ENCODE results near the gene NEU1.
"Not testable (repeated sequence)": the region's sequence is repeated elsewhere in the genome, so short reads cannot be mapped to it uniquely, and the experiment has no call there.

Gene NEU1

GRCh38 chr6:31871046-31871659 is 8.5 kb upstream of the NEU1 start:
- Histone ChIP-seq H2BK15ac (ENCODE audit: low read length) (peak overlapping the region; percentile 88), H2BK120ac (ENCODE audit: low read depth, low read length) (peak overlapping the region; percentile 9), H3K27ac (replicated peaks; ENCODE audit: low read length) (peak overlapping the region; percentile 32), H3K9me3 (replicated peaks in 1 of 2; ENCODE audit: control insufficient read depth in 2 of 2, insufficient read depth in 1 of 2, low read depth in 1 of 2, low read length in 2 of 2) (no peaks in the 10 kb centered on the region), H3K27me3 (ENCODE audit: control insufficient read depth in 3 of 3, insufficient read depth in 3 of 3, low read depth in 1 of 3, low read length in 3 of 3) (no peaks in the 10 kb centered on the region), H3K14ac (ENCODE audit: low read length) (peak overlapping the region; percentile 0), H2BK5ac (ENCODE audit: low read length) (peak overlapping the region; percentile 55), H4K8ac (ENCODE audit: low read depth, low read length) (no peak overlapping the region), H2BK12ac (ENCODE audit: low read length) (peak overlapping the region; percentile 81), H3K4me2 (ENCODE audit: insufficient read depth, low read length, poor library complexity, severe bottlenecking) (no peak overlapping the region), H3K4ac (ENCODE audit: low read length) (no peak overlapping the region), H2AK5ac (ENCODE audit: low read depth, low read length) (peak overlapping the region; percentile 80), H4K91ac (ENCODE audit: low read depth, low read length, poor library complexity) (peak overlapping the region; percentile 83), H3K18ac (ENCODE audit: low read length) (peak overlapping the region; percentile 89), H3K4me3 (ENCODE audit: low read length in 2 of 2) (no peak overlapping the region), H3K36me3 (replicated peaks in 1 of 2; ENCODE audit: control insufficient read depth in 2 of 2, insufficient read depth in 2 of 2, low read length in 2 of 2) (no peaks in the 10 kb centered on the region), H3K4me1 (ENCODE audit: control insufficient read depth in 2 of 2, insufficient read depth in 1 of 2, low read depth in 1 of 2, low read length in 2 of 2) (peaks cover 6 to 17% of the 10 kb centered on the region in 2 donors), H3K23ac (ENCODE audit: low read depth, low read length, poor library complexity) (peak overlapping the region; percentile 3), H3K79me1 (ENCODE audit: low read depth, low read length) (no peaks in the 10 kb centered on the region), H2AFZ (ENCODE audit: low read length) (peak overlapping the region; percentile 44), H3K9ac (ENCODE audit: low read depth, low read length, poor library complexity) (peak overlapping the region; percentile 66)
- no peak for DNase-seq (ENCODE audit: low spot score)
- WGBS, 2 donors (ENCODE audit: extremely low coverage in 2 of 2, insufficient read length in 2 of 2, insufficient replicate concordance in 1 of 2) = no CpG with 5 or more reads among the region's 9 CpGs

DNA sequence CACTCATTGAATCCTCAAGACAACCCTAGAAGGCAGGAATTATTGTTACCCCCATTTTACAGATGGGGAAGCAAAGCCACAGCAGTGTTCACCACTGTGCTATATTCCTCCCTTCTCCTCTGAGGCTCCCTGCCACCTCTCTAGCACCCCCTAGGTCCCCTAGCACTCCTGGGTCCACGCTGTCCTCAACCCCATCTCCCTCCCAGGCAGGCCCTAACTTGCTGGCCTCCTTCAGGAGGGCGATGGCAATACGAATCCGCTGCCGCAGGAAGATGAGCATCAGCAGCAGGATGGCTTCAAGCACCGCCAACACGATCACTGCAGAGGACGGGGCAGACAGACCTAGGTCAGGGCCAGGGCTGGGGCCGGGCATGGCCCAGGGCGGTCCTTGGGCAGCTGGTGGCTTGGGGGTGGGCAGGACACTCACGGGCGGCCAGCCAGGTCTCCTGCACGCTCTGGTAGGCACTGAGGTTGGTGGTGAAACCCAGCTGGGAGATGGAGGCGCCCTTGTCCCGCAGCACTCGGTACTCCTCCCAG is 7.8 kb upstream of the NEU1 start:
- H3K36me3 ChIP-seq (replicated peaks in 1 of 2; ENCODE audit: control insufficient read depth in 2 of 2, insufficient read depth in 2 of 2, low read length in 2 of 2) = no peaks in the 10 kb centered on the region
- H4K8ac ChIP-seq (ENCODE audit: low read depth, low read length) = no peak overlapping the region
- H3K27me3 ChIP-seq (ENCODE audit: control insufficient read depth in 3 of 3, insufficient read depth in 3 of 3, low read depth in 1 of 3, low read length in 3 of 3) = no peaks in the 10 kb centered on the region
- H2BK15ac ChIP-seq (ENCODE audit: low read length) = peak overlapping the region; percentile 88
- H3K79me1 ChIP-seq (ENCODE audit: low read depth, low read length) = no peaks in the 10 kb centered on the region
- no peak overlapping the region for H3K4me3 ChIP-seq (ENCODE audit: low read length in 2 of 2)
- no CpG with 5 or more reads among the region's 16 CpGs for WGBS, 2 donors (ENCODE audit: extremely low coverage in 2 of 2, insufficient read length in 2 of 2, insufficient replicate concordance in 1 of 2)
- H2AFZ ChIP-seq (ENCODE audit: low read length) = peak overlapping the region; percentile 44
- H3K9ac ChIP-seq (ENCODE audit: low read depth, low read length, poor library complexity) = peak overlapping the region; percentile 66
- peaks cover 9 to 17% of the 10 kb centered on the region in 2 donors for H3K4me1 ChIP-seq (ENCODE audit: control insufficient read depth in 2 of 2, insufficient read depth in 1 of 2, low read depth in 1 of 2, low read length in 2 of 2)
- peak overlapping the region; percentile 0 for H3K14ac ChIP-seq (ENCODE audit: low read length)
- H2BK120ac ChIP-seq (ENCODE audit: low read depth, low read length) = peak overlapping the region; percentile 9
- no peak overlapping the region for H2BK5ac ChIP-seq (ENCODE audit: low read length)
- H4K91ac ChIP-seq (ENCODE audit: low read depth, low read length, poor library complexity) = peak overlapping the region; percentile 93
- H3K27ac ChIP-seq (replicated peaks; ENCODE audit: low read length) = no peak overlapping the region
- H3K4ac ChIP-seq (ENCODE audit: low read length) = peak overlapping the region; percentile 8
- no peak overlapping the region for H3K4me2 ChIP-seq (ENCODE audit: insufficient read depth, low read length, poor library complexity, severe bottlenecking)
- H2AK5ac ChIP-seq (ENCODE audit: low read depth, low read length) = peak overlapping the region; percentile 77
- no peak overlapping the region for H3K23ac ChIP-seq (ENCODE audit: low read depth, low read length, poor library complexity)
- no peak for DNase-seq (ENCODE audit: low spot score)
- H3K9me3 ChIP-seq (replicated peaks in 1 of 2; ENCODE audit: control insufficient read depth in 2 of 2, insufficient read depth in 1 of 2, low read depth in 1 of 2, low read length in 2 of 2) = no peaks in the 10 kb centered on the region
- H2BK12ac ChIP-seq (ENCODE audit: low read length) = peak overlapping the region; percentile 67
- H3K18ac ChIP-seq (ENCODE audit: low read length) = peak overlapping the region; percentile 89

- Histone ChIP-seq H3K4me1 (ENCODE audit: control insufficient read depth in 2 of 2, insufficient read depth in 1 of 2, low read depth in 1 of 2, low read length in 2 of 2) (peaks cover 19 to 23% of the 10 kb centered on the region in 2 donors), H3K36me3 (replicated peaks in 1 of 2; ENCODE audit: control insufficient read depth in 2 of 2, insufficient read depth in 2 of 2, low read length in 2 of 2) (no peaks in the 10 kb centered on the region), H2BK12ac (ENCODE audit: low read length) (peak overlapping the region; percentile 63), H3K18ac (ENCODE audit: low read length) (peak overlapping the region; percentile 62), H3K9ac (ENCODE audit: low read depth, low read length, poor library complexity) (peak overlapping the region; percentile 30), H2AFZ (ENCODE audit: low read length) (peak overlapping the region; percentile 58), H2BK5ac (ENCODE audit: low read length) (peak overlapping the region; percentile 10), H3K9me3 (replicated peaks in 1 of 2; ENCODE audit: control insufficient read depth in 2 of 2, insufficient read depth in 1 of 2, low read depth in 1 of 2, low read length in 2 of 2) (no peaks in the 10 kb centered on the region), H3K4me3 (ENCODE audit: low read length in 2 of 2) (no peak overlapping the region), H3K23ac (ENCODE audit: low read depth, low read length, poor library complexity) (no peak overlapping the region), H2BK120ac (ENCODE audit: low read depth, low read length) (no peak overlapping the region), H2BK15ac (ENCODE audit: low read length) (peak overlapping the region; percentile 46), H3K27me3 (ENCODE audit: control insufficient read depth in 3 of 3, insufficient read depth in 3 of 3, low read depth in 1 of 3, low read length in 3 of 3) (no peaks in the 10 kb centered on the region), H3K4me2 (ENCODE audit: insufficient read depth, low read length, poor library complexity, severe bottlenecking) (no peak overlapping the region), H4K91ac (ENCODE audit: low read depth, low read length, poor library complexity) (no peak overlapping the region), H3K79me1 (ENCODE audit: low read depth, low read length) (no peaks in the 10 kb centered on the region), H3K27ac (replicated peaks; ENCODE audit: low read length) (no peak overlapping the region), H4K8ac (ENCODE audit: low read depth, low read length) (no peak overlapping the region), H3K14ac (ENCODE audit: low read length) (peak overlapping the region; percentile 14), H2AK5ac (ENCODE audit: low read depth, low read length) (peak overlapping the region; percentile 14), H3K4ac (ENCODE audit: low read length) (no peak overlapping the region)
- WGBS, 2 donors (ENCODE audit: extremely low coverage in 2 of 2, insufficient read length in 2 of 2, insufficient replicate concordance in 1 of 2) = no CpG with 5 or more reads among the region's 8 CpGs
- no peak for DNase-seq (ENCODE audit: low spot score)
Observed at GRCh38 chr6:31869343-31869742, 6.7 kb upstream of the NEU1 start.

GRCh38 chr6:31868658-31868971 is 6.0 kb upstream of the NEU1 start:
- not testable (repeated sequence) for H4K91ac ChIP-seq (ENCODE audit: low read depth, low read length, poor library complexity); H2BK5ac ChIP-seq (ENCODE audit: low read length); H2BK120ac ChIP-seq (ENCODE audit: low read depth, low read length); H3K4me2 ChIP-seq (ENCODE audit: insufficient read depth, low read length, poor library complexity, severe bottlenecking); H4K8ac ChIP-seq (ENCODE audit: low read depth, low read length); H2BK12ac ChIP-seq (ENCODE audit: low read length); H3K36me3 ChIP-seq (replicated peaks in 1 of 2; ENCODE audit: control insufficient read depth in 2 of 2, insufficient read depth in 2 of 2, low read length in 2 of 2); DNase-seq (ENCODE audit: low spot score); H3K79me1 ChIP-seq (ENCODE audit: low read depth, low read length); H2AFZ ChIP-seq (ENCODE audit: low read length); H3K23ac ChIP-seq (ENCODE audit: low read depth, low read length, poor library complexity); H3K4me3 ChIP-seq (ENCODE audit: low read length in 2 of 2); H3K18ac ChIP-seq (ENCODE audit: low read length); H3K27me3 ChIP-seq (ENCODE audit: control insufficient read depth in 3 of 3, insufficient read depth in 3 of 3, low read depth in 1 of 3, low read length in 3 of 3); H3K9ac ChIP-seq (ENCODE audit: low read depth, low read length, poor library complexity); H2AK5ac ChIP-seq (ENCODE audit: low read depth, low read length); H3K9me3 ChIP-seq (replicated peaks in 1 of 2; ENCODE audit: control insufficient read depth in 2 of 2, insufficient read depth in 1 of 2, low read depth in 1 of 2, low read length in 2 of 2); H3K14ac ChIP-seq (ENCODE audit: low read length); H3K4ac ChIP-seq (ENCODE audit: low read length); H3K27ac ChIP-seq (replicated peaks; ENCODE audit: low read length); H2BK15ac ChIP-seq (ENCODE audit: low read length)
- no CpG with 5 or more reads among the region's 1 CpG for WGBS, 2 donors (ENCODE audit: extremely low coverage in 2 of 2, insufficient read length in 2 of 2, insufficient replicate concordance in 1 of 2)
- peaks cover 20 to 25% of the 10 kb centered on the region in 2 donors for H3K4me1 ChIP-seq (ENCODE audit: control insufficient read depth in 2 of 2, insufficient read depth in 1 of 2, low read depth in 1 of 2, low read length in 2 of 2)
